CD4-positive, alpha-beta T cell treated with Interleukin-2 at 100 ng/mL for 4 hours (primary cell): ENCODE data around the gene SUB1.
A peak's percentile ranks its signal among the peaks of the same experiment; 100 is the strongest.
"Not testable (repeated sequence)": the region's sequence is repeated elsewhere in the genome, so short reads cannot be mapped to it uniquely, and the experiment has no call there.

ENCODE experiments used
- DNase-seq: peaks from one replicate; pipeline ENCODE4 v3.0.0-alpha.2; 2020; ENCODE audit warnings: low spot score

The SUB1 gene

GRCh38 chr5:32600054-32600622 is 14.8 kb downstream of the SUB1 start:
- DNase-seq: no peak

GRCh38 chr5:32601623-32602295 is 16.4 kb downstream of the SUB1 start:
- DNase-seq: no peak

DNA sequence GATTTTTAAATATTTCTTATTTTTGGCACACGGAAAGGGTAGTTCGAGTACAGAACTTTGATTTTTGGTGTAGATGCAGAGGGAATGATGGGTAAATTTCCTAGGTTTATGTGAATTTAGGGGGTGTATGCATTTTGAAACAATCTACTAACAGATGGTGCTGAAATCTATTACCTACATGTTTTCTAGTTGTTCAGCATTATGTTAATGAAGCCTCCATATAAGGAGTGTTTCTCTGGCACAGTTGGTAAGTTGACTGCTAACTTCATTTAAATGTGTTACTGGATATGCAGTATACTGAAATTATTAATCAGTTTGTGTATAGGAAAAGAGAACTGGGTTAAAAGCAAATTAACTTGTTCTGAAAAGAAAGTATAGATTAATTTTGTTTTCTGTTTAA is 17.5 kb downstream of the SUB1 start:
- no peak for DNase-seq

- no peak for DNase-seq
These were observed 19.7 kb downstream of the SUB1 start for GRCh38 chr5:32604800-32605765.

DNA sequence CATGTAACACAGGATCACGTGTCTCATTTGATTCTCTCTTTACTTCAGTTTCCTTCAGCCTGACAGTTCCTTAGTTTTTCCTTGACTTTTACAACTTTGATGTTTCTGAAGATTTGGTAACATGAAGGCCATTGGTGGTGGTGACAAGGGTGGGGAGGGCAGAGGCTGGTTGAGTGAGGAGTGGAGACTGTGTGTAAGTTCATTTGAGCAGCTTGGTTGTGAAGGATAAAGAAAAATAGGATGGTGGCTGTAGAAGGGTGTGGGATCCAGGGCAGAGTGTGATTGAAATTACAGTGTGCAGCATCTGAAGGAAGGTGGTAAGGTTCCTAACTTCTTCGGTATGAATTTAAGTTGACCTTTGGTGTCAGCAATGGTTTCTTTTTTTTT is 20.4 kb downstream of the SUB1 start:
- no peak for DNase-seq

- no peak for DNase-seq
These were observed 27.0 kb downstream of the SUB1 start for GRCh38 chr5:32612134-32612888.

DNA sequence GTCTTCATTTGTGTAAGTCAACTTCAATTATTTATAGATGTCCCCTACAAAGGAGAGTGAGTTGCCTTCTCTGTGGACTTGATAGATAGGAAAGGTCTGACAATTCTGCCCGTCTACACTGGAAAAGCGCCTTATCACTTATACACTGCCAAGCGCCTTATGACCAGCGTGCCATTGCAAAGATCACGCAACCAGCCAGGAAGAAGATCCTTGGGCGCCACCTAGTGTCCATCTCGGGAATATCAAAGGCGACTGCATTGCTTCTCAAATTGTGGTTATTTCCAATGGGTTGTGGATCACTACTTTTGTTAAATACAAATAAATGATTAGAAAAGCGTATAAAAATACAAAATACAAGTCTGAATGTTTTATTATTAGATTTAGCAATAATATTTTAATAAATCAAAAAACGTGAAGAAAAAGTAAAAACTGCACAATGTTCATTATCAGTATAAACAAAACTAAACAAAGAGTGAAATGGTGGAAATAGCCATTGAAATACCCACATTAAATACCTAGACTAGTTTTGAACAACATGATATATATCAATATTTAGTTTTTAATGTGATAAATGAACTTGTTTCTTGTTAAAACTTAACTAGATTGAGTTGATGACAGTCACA is 27.8 kb downstream of the SUB1 start:
- DNase-seq: peak; percentile 87

GRCh38 chr5:32615236-32615635 is 29.9 kb downstream of the SUB1 start:
- no peak for DNase-seq

DNA sequence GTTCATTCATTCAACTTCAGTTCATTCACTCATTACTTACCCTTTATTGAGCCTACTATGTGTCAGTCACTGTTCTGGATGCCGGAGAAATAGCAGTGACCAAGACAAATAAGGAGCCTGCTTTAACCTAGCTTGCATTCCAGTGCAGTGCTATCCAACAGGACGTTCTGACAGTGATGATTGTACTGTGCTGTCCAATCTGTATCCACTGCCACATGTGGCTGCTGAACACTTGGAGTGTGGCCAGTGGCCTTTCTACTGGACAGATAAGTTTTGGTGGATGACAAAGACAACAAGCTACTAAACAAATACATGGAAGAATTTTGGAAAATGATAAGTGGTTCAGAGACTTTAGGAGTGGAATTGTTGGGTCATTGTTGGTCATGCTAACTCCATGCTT is 33.6 kb downstream of the SUB1 start:
- DNase-seq: no peak

- DNase-seq: no peak
These were observed 35.9 kb downstream of the SUB1 start for GRCh38 chr5:32621256-32621655.

- DNase-seq: no peak
These were observed 39.7 kb downstream of the SUB1 start for GRCh38 chr5:32625106-32625505.

DNA sequence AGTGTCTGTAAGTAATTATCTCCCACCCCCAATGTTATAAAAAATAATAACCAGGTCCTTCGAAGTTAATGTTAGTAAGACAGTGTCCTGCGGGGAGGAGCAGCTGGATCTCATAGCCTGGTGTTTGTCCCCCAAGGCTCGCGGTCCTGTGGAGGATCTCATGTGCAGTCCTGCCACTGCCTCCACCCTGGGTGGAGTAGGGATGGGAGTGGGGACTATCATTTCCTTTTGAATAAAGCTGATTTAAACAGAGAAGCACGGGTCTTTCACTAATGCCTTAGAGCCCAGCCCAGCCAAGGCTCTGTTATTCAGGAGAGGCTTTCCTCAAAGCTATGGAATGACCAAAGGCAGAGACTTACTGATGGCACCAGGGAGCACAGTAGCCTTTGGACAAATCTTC is 40.2 kb downstream of the SUB1 start:
- DNase-seq: no peak

DNA sequence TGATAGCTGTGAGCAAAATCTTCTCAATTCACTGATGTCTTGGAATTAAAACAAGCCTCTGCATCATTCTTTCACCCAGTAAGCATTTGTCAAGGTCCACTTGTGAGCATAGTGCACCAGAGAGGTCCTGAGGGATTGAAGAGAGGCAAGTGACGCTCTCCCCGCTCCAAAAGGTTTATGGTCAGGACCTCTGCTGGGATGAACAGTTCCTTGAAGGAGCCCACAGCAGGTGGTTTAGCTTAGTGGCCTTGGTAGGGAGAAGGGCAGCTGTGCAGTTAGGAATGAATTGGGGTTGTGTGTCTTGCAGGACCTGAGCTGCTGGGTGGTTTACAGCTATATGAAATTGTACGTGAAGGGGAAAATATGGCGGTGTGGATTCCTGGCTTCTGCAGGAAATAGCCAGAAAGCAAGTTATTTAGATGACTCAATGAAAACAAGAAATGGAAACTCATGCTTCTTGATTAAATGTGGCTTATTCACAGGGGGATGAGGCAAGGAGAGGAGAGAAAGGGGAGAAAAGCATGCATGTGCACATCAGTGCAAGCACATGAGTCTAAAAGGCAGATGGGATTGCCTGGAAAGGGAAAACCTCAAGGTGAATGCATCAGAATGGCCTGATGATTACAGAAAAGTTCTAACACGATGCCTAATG is 42.0 kb downstream of the SUB1 start:
- no peak for DNase-seq

DNA sequence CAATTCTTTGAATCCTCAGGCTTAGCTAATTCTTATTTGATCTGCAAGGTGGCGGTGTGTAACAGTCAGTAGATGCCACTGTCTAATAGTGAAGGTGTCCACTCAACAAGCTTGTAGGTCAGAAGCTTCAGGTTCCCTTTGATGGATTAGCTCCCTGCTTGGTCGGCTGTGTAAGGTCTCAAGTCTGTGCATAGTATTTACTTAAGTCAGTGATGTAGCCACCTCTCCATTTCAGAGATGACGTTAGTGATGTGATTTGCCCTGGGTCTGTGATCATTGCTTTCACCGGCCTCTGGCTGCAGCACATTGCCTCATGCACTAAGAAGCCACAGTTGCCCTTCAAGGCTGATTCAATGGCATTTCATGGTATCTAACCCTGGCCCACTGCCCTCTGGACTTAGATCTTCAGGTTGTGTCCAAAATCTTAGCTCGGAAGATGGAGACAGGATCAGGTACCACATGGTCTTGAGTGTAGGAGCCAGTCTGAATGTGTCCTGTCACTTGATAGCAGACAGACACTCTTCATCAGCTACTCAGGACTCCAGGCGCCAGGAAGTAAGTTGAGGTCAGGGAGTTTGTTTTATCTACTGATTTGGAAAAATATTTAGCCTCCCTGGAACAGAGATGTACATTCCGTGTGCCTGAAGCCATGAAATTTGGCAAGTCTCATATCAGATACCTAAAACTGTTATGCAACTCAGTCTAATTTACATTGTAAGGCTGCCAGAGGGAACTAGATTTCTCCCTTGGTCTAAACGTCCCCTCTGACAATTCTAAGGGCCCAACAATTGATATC is 42.9 kb downstream of the SUB1 start:
- DNase-seq: no peak

DNA sequence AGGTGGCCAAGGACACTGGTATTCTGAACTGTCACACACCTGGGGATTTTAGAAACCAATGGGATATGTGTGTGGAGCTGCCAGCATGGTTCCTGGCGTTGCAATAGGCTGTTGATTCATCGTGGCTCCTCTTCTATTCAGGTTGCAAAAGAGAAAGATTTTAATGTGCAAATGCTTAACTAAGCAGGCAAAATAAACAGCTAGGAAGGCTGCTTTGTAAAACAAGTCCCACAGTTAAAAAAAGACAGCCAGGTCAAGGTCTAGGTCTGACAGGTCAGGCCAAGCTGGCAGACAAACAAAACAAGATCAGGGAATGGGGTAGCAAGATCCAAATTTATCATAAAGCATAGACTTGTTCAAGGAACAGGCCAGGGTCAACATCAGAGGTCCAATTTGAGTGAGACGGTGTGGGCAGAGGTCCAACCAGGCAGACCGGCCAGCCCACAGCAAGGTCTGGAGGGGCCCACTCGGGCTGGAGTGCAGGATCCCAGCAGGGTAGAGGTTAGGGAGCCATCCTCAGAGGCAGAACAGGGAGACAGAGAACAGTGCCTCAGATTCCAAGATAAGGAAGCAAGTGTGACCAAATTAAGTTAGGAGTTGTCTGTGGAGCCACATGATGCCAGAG is 45.6 kb downstream of the SUB1 start:
- no peak for DNase-seq

DNA sequence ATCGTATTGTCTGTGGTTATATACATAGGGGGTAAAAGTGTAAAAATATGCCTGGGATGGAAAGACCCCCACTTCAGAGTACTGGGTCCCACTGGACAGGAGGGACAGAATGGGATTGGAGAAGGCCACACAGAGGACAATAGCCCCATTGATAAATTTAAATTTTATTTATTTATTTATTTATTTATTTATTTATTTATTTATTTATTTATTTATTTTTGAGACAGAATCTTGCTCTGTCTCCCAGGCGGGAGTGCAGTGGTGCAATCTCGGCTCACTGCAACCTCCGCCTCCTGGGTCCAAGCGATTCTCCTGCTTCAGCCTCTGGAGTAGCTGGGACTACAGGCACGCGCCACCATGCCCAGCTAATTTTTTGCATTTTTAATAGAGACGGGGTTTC is 47.7 kb downstream of the SUB1 start:
- DNase-seq: not testable (repeated sequence)

DNA sequence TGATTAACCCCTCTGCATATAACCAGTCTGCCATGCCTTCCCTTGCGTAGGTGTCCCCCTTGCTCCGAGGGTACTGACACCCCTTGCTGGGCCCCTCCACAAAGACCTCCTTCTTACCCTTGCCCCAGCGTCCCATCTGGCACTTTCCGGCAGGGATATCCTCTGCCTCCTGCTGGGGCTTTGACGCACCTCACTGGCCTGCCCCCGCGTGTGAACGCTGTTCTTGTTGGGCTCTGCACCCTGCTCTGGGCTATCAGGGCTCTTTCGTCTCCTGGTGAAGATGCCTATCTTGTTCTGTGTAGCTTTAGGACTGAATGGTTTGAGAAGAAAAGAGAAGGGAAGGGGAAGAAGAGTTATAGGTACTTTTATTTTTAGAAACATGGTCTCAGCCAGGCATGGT is 53.0 kb downstream of the SUB1 start:
- no peak for DNase-seq

DNA sequence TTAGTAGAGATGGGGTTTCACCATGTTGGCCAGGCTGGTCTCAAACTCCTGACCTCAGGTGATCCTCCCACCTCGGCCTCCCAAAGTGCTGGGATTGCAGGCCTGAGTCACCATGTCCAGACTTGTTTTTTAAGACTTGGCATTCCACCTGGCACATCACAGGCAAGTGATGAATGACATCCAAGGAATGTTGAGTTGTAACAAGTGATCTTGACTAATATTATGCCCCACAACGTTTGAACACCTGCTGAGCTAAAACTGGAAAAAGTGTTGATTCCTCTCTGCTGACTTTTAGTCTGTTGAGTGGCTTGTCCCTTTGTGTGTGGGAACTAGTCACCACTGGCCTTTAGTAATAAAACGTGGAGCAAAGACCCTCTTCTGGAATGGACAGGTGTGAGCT is 54.6 kb downstream of the SUB1 start:
- DNase-seq: no peak

GRCh38 chr5:32642276-32643002 is 57.1 kb downstream of the SUB1 start:
- no peak for DNase-seq
